HUDEP-2 (cell line): ENCODE measurements around the gene DNM1.
A peak's percentile ranks its signal among the peaks of the same experiment; 100 is the strongest.

Experiments used
- DNase-seq, 76 experiments: peaks; one replicate each; lab custom pipeline; 2025; ENCODE audit not compliant: unreplicated experiment in 76 of 76; lab: John Stamatoyannopoulos, UW

The DNM1 gene

DNA sequence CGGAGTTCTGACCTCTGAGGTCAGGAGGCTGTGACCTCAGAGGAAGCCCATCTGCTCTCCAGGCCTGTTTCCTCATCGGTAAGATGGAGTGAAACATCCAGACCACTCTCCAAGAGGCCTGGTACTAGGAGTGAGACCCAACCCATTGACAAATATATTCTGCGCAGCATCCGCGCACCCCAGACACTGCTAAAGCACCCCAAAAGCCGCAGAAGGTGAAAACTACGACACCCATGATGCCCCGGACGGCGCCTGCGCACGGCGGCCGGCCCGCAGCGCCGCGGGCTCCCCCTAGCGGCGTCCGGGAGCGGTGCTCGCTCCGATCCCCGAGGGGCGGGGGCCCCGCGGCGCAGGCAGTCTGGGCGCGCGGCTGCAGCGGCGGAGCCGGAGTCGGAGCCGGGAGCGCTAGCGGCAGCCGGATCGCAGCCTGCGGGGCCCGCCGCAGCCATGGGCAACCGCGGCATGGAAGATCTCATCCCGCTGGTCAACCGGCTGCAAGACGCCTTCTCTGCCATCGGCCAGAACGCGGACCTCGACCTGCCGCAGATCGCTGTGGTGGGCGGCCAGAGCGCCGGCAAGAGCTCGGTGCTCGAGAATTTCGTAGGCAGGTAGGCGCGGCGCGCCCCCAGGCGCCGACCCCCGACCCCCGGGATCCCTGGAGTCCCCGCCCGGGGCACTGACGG is at the start of gene DNM1:
TSS of gene DNM1 (plus strand) at position 356 of the 683 bp plus-strand sequence. CDS start at position 448, 92 bp downstream.
- DNase-seq = peak in 53 of 76 experiments; percentile 2 to 63 (median 30)

DNA sequence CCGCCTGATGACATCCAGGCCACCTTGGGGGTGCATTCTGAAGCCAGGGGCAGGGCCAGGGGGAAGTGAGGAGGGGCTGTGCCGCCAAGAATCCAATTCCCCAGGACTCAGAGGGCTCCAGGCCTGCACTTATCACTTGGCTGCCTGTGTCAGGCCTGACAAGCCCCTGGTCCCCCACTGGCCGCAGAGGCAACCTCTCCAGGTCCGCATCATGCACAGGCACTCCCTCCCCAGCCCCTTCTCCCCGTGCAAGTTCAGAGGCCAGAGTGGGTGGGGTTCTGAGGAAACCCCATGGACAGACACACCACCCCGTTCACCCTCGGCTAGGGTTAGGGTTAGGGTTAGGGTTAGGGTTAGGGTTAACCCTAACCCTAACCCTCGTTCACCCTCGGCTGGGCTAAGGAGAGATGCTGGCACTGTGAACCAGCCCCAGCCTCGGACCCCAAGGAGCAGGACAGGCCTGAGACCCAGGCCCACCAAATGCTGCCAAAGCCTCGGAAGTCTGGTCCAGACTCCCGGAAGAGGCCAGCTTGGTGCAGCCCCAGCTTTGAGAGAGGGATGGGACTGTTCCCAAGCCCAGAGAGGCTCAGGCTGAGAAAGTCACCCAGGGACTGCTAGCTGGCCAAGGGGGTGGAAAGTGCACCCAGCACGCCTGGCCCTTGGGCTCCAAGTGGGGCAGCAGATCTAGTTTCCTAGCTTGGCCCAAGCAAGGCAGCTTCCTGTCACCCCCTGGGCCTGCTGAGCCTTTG is 49.1 kb upstream of the DNM1 start:
- no peak for DNase-seq

DNA sequence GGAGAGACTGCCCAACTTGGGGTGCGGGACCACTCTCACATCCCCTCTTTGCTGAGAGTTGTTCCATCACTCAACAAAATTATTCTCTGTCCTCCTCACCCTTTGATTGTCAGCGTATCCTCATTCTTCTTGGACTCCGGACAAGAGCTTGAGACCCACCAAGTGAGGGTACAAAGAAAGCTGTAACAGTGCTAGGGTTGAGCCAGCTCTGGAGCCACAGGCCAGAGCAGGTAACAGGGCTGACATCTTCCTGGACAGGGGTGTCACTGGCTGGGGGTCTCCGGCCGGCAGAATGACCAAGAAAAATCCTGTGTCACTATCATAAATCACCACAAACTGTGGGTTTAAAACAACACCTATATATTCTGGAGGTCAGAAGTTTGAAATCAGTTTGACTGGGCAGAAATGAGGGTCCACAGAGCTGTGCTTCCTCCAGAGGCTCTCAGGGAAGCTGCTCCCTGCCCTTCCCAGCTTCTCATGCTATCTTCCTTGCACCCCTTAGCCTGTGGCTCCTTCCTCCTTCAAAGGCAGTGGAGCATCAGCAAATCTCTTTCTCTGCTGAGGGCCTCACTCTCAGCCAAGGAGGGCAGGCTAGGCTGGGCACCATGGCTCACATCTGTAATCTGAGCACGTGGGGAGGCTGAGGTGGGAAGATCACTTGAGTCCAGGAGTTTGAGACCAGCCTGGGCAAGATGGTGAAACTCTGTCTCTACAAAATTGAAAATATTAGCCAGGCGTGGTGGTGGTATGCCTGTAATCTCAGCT is 47.3 kb upstream of the DNM1 start:
- DNase-seq = no peak

DNA sequence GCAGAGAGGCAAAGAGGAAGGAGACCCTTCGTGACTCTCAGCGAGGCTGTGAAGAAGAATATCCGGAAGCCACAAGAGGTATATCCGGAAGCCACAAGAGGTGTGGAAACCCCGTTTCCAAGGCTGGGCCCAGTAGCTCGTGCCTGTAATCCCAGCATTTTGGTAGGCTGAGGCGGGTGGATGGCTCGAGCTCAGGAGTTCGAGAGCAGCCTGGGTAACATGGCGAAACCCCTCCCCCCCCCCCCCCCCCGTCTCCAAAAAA is 43.7 kb upstream of the DNM1 start:
- DNase-seq = no peak

DNA sequence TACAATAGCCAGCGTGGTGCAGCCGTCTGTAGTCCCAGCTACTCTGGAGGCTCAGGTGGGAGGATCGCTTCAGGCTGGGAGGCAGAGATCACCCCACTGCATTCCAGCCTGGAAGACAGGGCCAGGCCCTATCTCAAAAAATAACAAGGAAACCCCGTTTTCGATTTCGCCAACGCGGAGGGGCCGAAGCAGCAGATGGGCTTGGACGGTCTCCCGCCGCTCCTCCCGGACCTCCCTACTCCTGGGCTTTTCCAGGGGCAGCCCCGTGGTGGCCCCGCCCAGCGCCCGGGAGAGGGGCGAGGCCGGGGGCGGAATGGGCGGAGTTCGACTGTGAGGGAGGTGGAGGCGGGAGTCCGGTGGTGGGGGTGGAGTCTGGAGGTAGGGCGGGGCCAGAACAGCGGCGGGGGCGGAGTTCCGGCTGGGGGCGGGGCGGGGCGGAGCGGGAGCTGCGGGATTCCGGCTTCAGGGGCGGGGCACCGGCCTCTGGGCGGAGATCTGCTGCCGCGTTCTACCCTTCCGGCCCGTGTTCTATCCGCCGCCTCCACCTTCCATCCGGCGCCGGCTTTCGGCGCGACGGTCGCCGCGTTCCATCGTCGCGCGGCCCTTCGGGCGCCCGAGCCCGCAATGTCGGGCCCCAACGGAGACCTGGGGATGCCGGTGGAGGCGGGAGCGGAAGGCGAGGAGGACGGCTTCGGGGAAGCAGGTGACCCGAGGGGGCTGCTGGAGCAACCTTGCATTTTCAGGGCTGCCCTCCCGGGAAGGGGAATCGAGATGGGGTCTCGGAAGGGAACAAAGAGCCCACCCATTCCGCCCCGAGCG is 43.2 kb upstream of the DNM1 start, which contains the start of gene BBLN:
TSS of gene BBLN (plus strand) at position 482 of the 819 bp plus-strand sequence. CDS start at position 625, 143 bp downstream.
- DNase-seq = peak in 73 of 76 experiments; percentile 40 to 96 (median 88)

DNA sequence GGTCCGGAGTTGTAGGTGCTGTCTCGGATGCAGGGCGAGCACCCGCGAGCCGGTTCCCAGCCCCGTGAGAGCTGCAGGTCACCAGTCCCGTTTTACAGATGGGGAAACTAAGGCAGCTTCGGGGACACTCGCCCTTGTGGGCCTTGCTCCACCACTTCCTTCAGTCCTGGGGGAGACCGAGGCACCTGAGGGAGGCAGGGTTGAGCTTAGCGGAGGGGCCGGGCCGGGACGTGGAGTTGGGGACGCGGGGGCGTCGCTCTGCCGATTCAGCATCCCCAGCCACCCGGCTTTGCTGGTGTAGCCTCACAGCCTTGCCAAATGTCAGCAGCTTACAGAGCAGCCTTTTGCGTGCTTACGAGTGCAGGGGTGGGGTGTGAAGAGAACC is 42.6 kb upstream of the DNM1 start:
- DNase-seq = peak in 35 of 76 experiments; percentile 8 to 57 (median 25)

DNA sequence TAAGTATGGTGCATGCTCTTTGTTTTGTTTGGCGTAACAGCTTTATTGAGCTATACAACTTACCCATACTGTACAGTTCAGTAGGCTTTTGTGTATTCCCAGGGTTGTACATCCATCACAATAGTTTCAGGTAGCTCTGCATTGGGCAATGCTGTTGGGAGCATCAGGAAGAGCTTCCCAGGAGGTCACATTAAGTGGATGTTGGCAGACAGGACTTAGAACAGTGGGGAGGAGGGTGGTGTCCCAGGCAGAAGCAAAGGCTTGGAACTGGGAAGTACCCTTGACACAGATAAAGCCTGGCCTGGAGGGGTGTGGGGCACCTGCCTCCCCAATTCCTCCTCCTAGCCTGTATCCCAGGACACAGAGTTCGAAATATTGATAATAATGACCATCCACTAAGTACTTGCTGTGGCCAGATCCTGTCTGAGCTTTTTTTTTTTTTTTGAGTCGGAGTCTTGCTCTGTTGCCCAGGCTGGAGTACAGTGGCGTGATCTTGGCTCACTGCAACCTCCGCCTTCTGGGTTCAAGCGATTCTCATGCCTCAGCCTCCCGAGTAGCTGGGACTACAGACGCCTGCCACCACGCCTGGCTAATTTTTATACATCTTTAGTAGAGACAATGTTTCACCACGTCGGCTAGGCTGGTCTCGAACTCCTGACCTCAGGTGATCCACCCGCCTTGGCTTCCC is 41.8 kb upstream of the DNM1 start:
- DNase-seq = no peak

DNA sequence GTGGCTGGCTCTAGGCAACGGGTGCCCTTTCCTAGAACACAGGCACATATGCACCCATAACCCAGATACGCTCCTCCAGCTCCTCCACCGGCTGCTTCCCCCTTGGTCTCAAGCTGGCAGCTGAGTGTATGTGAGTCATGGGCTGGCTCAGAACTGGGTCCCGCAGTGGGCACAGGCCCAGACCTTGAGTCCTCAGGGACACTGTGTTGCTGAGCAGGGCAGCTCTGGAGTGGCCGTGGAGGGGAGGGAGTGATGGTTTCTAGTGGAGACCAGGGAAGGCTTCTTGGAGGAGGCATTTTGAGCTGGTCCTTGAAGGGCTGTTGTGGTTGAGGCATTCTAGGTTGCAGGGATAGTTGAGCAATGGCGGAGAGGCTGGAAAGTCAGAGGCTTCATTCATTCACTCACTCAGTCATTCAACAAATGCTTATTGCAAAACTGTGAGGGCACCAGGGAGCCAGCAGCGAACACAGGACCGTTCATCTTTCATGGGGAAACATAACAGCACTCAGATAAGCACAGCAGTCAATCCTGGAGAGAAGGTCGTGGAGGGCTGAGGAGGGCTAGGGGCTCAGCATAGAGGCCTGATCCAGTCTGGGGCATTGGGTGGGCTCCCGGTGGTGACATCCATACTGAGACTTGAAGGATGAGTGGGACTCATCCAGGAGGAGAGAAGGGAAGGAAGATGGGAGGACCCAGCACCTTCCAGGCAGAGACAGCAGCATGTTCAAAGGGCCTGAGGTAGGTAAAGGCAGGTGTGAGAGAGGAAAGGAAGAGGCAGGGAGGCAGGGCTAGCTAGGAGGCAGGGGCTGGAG is 40.8 kb upstream of the DNM1 start:
- DNase-seq = no peak

DNA sequence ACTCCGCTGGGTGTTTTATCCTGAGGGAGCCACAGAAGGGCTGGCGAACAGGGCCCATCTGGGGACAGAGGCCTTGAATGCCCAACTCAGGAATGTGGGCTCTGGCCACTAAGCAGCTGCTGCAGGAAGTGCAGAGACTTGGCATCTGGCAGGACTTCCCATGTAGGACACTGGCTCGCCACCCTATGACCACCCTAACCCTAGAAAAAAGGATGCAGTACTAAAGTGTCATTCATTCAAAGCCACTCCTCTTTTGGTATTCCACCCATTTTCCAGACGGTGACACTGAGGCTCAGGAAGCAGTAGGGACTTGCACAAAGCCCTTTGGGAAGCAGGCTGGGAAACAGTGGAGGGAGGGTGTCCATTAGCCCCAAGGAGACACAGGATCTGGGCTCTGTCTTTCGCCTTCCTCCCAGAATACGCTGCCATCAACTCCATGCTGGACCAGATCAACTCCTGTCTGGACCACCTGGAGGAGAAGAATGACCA is 40.1 kb upstream of the DNM1 start:
- no peak for DNase-seq

DNA sequence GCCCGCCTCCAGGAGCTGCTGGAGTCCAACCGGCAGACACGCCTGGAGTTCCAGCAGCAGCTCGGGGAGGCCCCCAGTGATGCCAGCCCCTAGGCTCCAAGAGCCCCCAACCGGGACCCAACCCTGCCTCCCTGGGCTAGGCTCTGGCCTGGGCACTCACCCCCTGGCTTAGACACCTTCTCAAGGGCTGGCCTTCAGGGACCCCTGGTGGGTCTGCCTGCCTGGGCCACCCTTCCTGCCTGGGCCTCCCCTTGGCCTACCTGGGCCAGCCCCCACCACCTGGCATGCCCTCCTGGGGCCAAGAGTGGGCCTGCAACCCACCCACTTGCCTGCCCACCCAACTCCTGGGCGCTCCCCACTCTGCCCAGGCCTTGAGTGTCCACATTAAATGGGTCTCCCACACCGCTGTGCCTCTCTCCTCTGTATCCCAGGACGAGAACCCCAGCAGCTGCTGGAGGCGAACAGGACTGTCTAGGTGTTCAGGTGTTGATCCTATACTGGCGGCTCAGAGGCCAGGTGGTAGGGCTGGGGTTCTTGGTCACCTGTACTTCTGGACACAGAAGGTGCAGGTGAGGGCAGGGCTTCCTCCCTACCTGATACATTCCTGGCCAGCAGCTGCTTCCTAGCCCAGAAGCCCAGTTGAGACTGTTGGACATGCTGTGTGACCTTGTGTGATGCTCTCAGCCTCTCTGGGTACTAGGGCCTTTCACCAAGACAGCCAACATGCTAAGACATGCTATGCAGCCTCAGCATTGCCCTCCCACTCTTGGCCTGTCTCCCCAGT is 39.5 kb upstream of the DNM1 start:
- DNase-seq = no peak

DNA sequence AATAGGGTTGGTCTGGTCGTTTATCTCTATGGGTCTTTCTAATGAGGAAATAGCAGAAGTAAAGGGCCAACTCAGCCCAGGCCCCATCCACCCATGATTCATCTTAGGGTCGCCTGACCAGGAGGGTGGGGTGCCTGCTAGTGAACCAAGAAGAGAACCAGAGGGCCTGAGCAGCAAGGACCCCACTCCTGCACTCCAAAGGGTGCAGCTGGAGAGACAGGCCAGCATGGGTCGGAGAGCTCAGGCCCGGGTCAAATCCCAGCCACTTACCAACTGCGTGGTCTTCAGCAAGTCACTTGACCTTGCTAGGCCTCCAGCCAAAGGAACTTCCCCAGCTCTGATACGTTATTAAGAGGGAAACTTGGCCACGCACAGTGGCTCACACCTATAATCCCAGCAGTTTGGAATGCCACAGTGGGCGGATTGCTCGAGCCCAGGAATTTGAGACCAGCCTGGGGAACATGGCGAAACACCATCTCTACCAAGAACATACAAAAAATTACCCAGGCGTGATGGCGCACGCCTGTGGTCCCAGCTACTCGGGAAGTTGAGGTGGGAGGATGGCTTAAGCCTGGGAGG is 38.8 kb upstream of the DNM1 start:
- no peak for DNase-seq

DNA sequence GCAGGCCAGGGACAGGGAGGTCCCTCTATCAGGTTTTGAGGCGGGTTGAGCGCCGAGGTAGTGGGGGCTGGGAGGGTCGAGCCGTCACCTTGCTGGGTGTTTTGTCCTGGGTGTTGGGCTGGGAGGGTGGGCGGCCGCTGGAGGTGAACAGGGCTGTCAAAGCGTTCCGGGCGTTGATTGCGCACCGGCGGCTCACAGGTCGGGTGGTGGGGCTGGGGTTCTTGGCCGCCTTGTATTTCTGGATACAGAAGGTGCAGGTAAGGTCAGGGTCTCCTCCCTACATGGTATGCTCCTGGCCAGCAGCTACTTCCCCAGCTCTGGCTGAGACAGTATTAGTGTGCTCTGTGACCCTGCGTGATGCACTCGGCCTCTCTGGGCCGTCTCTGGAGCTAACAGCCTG is 37.0 kb upstream of the DNM1 start:
- DNase-seq = no peak

DNA sequence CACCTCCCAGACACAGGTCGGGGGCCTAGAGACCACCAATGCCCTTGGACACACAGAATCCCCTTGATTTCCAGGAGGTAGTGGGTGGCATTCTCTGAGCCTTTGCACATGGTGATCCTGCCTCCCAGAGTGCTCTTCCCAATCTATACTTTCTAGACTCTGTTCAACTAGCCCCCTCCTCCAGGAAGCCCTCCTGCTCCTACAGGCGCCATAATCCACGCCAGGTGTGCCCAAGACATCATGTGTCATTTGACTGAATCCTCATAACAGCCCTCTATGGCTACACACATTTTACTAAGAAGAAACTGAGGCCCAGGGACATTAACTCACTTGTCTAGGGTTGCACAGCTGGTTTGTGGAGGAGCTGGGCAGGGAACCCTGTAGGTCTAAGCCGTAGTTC is 36.0 kb upstream of the DNM1 start:
- no peak for DNase-seq

DNA sequence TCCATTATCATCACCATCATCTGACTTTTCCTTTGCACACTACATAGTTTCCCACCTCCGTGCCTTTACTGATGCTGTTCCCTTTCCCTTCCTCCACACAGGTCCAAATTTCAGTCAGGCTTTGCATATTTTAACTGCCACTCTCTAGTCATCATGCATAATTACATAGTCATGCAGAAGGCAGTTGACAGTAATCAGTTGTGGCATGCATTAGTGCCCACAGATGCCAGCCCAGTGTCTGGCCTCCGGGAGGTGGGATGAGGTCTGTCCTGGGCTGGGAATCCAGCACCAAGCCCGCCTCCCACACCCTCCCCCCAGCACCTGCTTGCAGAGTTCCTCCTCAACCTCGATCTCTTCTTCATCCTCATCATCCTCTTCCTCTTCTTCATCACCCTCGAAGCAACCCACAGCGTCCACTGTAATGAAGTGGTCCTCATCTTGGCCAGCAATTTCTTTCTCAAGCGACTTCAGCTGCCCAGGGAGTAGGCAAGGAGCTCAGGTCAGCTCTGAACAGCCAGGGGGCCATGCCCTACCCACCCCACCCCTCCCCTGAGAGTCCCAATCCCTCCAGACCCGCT is 34.4 kb upstream of the DNM1 start:
- DNase-seq = peak in 1 of 76 experiments; percentile 9

DNA sequence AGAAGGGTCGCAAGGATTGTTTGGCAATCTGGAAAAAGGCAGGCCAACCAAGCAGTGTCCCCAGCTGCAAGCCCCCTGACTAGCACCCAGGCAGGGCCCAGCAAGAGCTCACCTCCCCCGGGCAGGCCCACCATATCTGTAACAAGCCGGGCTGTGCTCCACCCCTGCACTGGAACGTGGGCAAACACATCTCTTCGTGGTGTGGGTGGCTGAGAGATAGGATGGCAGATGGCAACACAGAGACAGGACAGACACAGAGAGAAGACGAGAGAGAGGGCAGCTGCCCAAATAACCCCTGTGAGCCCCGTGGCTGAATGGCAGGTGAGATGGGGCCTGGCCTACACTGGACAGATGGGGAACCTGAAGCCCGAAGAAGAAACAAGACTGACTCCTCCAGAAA is 33.7 kb upstream of the DNM1 start:
- DNase-seq = peak in 40 of 76 experiments; percentile 4 to 63 (median 30)

DNA sequence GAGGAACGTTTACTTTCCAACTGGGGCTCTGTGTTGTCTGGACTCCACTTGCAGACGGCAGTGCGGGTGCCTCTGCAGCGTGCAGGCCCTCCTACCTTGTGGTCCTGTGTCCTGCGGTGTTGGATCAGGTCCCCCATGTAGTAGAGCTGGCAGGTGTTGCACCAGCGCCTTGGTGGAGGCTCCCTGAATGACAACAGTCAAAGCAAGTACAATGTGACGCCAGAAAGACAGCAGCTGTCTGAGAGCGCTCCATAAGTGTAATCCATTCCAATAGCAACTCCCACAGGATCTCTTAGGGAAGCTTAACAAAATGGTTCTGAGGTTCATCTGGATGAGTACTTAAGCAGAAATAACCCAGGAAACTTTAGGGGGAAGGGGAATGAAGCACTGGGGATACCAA is 33.3 kb upstream of the DNM1 start:
- DNase-seq = no peak

DNA sequence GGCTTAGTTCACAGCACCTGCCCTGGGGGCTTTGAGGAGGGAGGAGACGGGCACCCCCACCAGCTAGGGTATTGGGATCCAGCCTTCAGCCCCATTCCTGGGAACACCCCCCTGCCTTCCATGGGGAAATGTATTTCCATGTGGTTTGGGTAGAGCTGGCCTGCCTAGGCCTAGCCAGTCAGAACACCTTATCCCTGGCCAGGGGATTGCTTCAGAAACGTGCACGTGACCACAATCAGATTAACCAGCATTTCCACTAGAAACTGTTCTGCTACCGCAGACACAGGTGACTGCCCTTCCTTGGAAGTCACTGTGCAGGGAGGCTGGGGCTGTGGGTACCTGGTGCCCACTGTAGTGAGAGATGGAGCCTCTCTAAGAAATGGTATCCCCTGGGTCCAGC is 29.1 kb upstream of the DNM1 start:
- no peak for DNase-seq

DNA sequence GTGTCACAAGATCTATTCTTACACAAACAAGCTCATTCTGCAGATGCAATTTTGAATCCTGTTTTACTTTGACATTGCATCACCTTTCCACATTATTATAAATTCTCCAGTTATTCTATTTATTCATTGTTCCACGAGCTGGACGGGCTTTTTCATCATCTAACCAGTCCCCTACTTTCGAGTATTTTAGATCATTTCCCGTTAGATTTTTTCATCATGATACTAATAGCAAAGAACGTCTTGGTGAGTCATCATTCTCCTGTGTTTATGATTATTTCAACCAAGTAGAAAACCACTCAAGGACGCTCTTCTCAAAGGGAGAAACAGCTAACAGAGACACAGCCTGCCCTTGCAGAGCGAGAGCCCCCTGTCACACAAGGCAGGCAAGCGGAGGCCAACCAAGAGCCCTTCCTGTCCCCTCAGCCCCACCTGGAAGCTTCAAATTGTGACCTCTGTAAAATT is 28.0 kb upstream of the DNM1 start:
- DNase-seq = no peak
